Measurements from ENCODE around the gene CLK1. TPM values are rescaled to one million over a fixed set of nuclear protein-coding genes. Genes with fewer than 3 reads are reported as not detected.

CLK1 gene
- total and polyA plus RNA-seq, 9 of the 15 experiments (the other 6 are each of a cell fraction or from before 2014, with no cell fraction given), result 29.3 to 99.2 (median 47.0) TPM

GRCh38 chr2:200888704-200889625 is 24.5 kb upstream of the CLK1 start, which contains the start of the genes NIF3L1 and PPIL3 (continued):
- no peak for TF ChIP-seq MGA (IDR thresholded peaks at IDR 0.05)
- TF ChIP-seq HNRNPH1 (optimal IDR thresholded peaks at IDR 0.05; ENCODE audit: low read depth, low read length), result no peak
- peak; percentile 33; the same call in 1 of the 2 replicates for TF ChIP-seq MAFK (IDR thresholded peaks at IDR 0.05; ENCODE audit: low read length)
- no peak for TF ChIP-seq SLC30A9 (CRISPR knock-in tag; IDR thresholded peaks at IDR 0.05)
- peak in 1 of 2 experiments; percentile 37; a peak in 1 of 4 replicates for TF ChIP-seq SIX5 (IDR thresholded peaks at IDR 0.05; ENCODE audit: borderline replicate concordance in 1 of 2, insufficient read depth in 1 of 2, low read depth in 1 of 2, low read length in 2 of 2)
- TF ChIP-seq ZNF764 (CRISPR knock-in tag; IDR thresholded peaks at IDR 0.05; ENCODE audit: low read depth), result no peak
- no peak for TF ChIP-seq TCF7L2 (IDR thresholded peaks at IDR 0.05; ENCODE audit: low read depth, low read length)
- TF ChIP-seq ZNF431 (CRISPR knock-in tag; IDR thresholded peaks at IDR 0.05), result peak; percentile 65; the same call in 1 of the 2 replicates
- peak; percentile 97 for TF ChIP-seq CREM (IDR thresholded peaks at IDR 0.05; ENCODE audit: low read depth)
- TF ChIP-seq ZNF395 (CRISPR knock-in tag; IDR thresholded peaks at IDR 0.05), result peak; percentile 64; the same call in 1 of the 2 replicates
- TF ChIP-seq SMAD1 (IDR thresholded peaks at IDR 0.05; ENCODE audit: low read depth, low read length, partially characterized antibody), result peak; percentile 65
- no peak for TF ChIP-seq E2F5 (CRISPR knock-in tag; IDR thresholded peaks at IDR 0.05)
- TF ChIP-seq SP1 (CRISPR knock-in tag; IDR thresholded peaks at IDR 0.05), result peak; percentile 67; the same call in 1 of the 2 replicates

Measured in K562 (cell line).